NAMALWA (cell line): ENCODE data around the gene PLEKHN1.
"Not testable (repeated sequence)": the region's sequence is repeated elsewhere in the genome, so short reads cannot be mapped to it uniquely, and the experiment has no call there.

Source experiments
- DNase-seq: peaks from one replicate; pipeline ENCODE4 v3.0.0-alpha.2; 2015; ENCODE audit warnings: low spot score

Gene PLEKHN1

GRCh38 chr1:1006305-1007159 is 40.2 kb downstream of the PLEKHN1 start:
- no peak for DNase-seq

GRCh38 chr1:1010131-1010530 is 43.8 kb downstream of the PLEKHN1 start:
- not testable (repeated sequence) for DNase-seq

GRCh38 chr1:1011396-1011949 is 45.2 kb downstream of the PLEKHN1 start:
- no peak for DNase-seq

- not testable (repeated sequence) for DNase-seq
Observed at GRCh38 chr1:1012736-1013104, 46.4 kb downstream of the PLEKHN1 start.

- peak; percentile 94 for DNase-seq
Observed at GRCh38 chr1:1013105-1013921, 47.0 kb downstream of the PLEKHN1 start, which contains the start of gene ISG15. Gene ISG15, plus strand, starts transcription at chr1:1013497. Its CDS starts 77 bp downstream, at chr1:1013574.

GRCh38 chr1:1013922-1014648 is 47.8 kb downstream of the PLEKHN1 start:
- DNase-seq = no peak

- DNase-seq = peak; percentile 64
Observed at GRCh38 chr1:1014799-1015681, 48.8 kb downstream of the PLEKHN1 start.

GRCh38 chr1:1017397-1018320 is 51.4 kb downstream of the PLEKHN1 start:
- peak; percentile 30 for DNase-seq

GRCh38 chr1:1018321-1018685 is 52.0 kb downstream of the PLEKHN1 start:
- not testable (repeated sequence) for DNase-seq

- DNase-seq = peak; percentile 86
Observed at GRCh38 chr1:1019122-1019999, 53.1 kb downstream of the PLEKHN1 start.

GRCh38 chr1:1020000-1020404 is 53.7 kb downstream of the PLEKHN1 start, which contains the start of gene AGRN:
Gene AGRN, plus strand, starts transcription at chr1:1020120. Its CDS starts 53 bp downstream, at chr1:1020173.
- no peak for DNase-seq

GRCh38 chr1:1020415-1021009 is 54.2 kb downstream of the PLEKHN1 start:
- DNase-seq = no peak

- DNase-seq = no peak
Observed at GRCh38 chr1:1021010-1021919, 55.0 kb downstream of the PLEKHN1 start.

- no peak for DNase-seq
Observed at GRCh38 chr1:1021920-1022259, 55.6 kb downstream of the PLEKHN1 start.

GRCh38 chr1:1022302-1023009 is 56.2 kb downstream of the PLEKHN1 start:
- DNase-seq = no peak

- no peak for DNase-seq
Observed at GRCh38 chr1:1023700-1024099, 57.4 kb downstream of the PLEKHN1 start.
